IPS-NIHi11 (cell line): Measurements from ENCODE around the gene HTR1D.

Experiments used
- DNase-seq: peaks from one replicate; pipeline ENCODE4 v3.0.0; 2012; ENCODE audit warnings: mixed read lengths, low spot score

HTR1D gene

GRCh38 chr1:23184212-23184934 lies 32.9 kb downstream of the HTR1D start:
- peak; percentile 91 for DNase-seq

GRCh38 chr1:23179862-23180261 lies 37.4 kb downstream of the HTR1D start:
- no peak for DNase-seq

- peak; percentile 30 for DNase-seq
Observed at GRCh38 chr1:23178950-23179349, 38.4 kb downstream of the HTR1D start.

- no peak for DNase-seq
Observed at GRCh38 chr1:23178414-23178813, 38.9 kb downstream of the HTR1D start.

- peak; percentile 95 for DNase-seq
Observed at GRCh38 chr1:23177438-23178380, 39.6 kb downstream of the HTR1D start.

GRCh38 chr1:23177031-23177430 lies 40.3 kb downstream of the HTR1D start:
- DNase-seq, result no peak

GRCh38 chr1:23174426-23175110 lies 42.7 kb downstream of the HTR1D start:
- no peak for DNase-seq

GRCh38 chr1:23171181-23171755 lies 46.0 kb downstream of the HTR1D start:
- no peak for DNase-seq

- no peak for DNase-seq
Observed at GRCh38 chr1:23169727-23170335, 47.5 kb downstream of the HTR1D start.

GRCh38 chr1:23169195-23169575 lies 48.1 kb downstream of the HTR1D start:
- no peak for DNase-seq

GRCh38 chr1:23168445-23169194 lies 48.7 kb downstream of the HTR1D start, which contains the start of gene LUZP1:
TSS of gene LUZP1 (minus strand) at chr1:23168856.
- peak; percentile 92 for DNase-seq

- DNase-seq, result no peak
Observed at GRCh38 chr1:23168079-23168444, 49.2 kb downstream of the HTR1D start.

- peak; percentile 88 for DNase-seq
Observed at GRCh38 chr1:23167353-23168078, 49.8 kb downstream of the HTR1D start.

GRCh38 chr1:23166854-23167253 lies 50.4 kb downstream of the HTR1D start:
- DNase-seq, result no peak

- DNase-seq, result no peak
Observed at GRCh38 chr1:23163395-23163794, 53.9 kb downstream of the HTR1D start.

- DNase-seq, result no peak
Observed at GRCh38 chr1:23159963-23160877, 57.1 kb downstream of the HTR1D start.

- DNase-seq, result no peak
Observed at GRCh38 chr1:23156940-23157339, 60.4 kb downstream of the HTR1D start.

GRCh38 chr1:23152966-23153684 lies 64.2 kb downstream of the HTR1D start:
- no peak for DNase-seq

GRCh38 chr1:23150742-23151141 lies 66.6 kb downstream of the HTR1D start:
- no peak for DNase-seq
